Hepatocyte (in vitro differentiated cells): ENCODE results near the gene HOXD8. TPM values are rescaled to one million over a fixed set of nuclear protein-coding genes. Genes with fewer than 3 reads are reported as not detected.

Source experiments
- DNase-seq: peaks from one replicate; pipeline ENCODE4 v3.0.0-alpha.2; 2016; ENCODE audit warnings: low spot score
- H2AFZ ChIP-seq: fragments of 200-600 bp; sonication (generic); 2 replicates; pipeline ENCODE4 v1.6.0; 2016; ENCODE audit warnings: antibody characterized with exemption, mild to moderate bottlenecking
- H3K27ac ChIP-seq: fragments of 200-600 bp; sonication (generic); 2 replicates; pipeline ENCODE4 v1.5.1; 2016; ENCODE audit warnings: mild to moderate bottlenecking
- H3K27me3 ChIP-seq: fragments of 200-600 bp; sonication (generic); 2 replicates; pipeline ENCODE4 v1.6.1; 2016
- H3K36me3 ChIP-seq: fragments of 200-600 bp; sonication (generic); replicated peaks from 2 replicates; pipeline ENCODE4 v1.5.1; 2016; ENCODE audit warnings: low read depth; ENCODE audit not compliant: insufficient read depth
- H3K4me1 ChIP-seq: fragments of 200-600 bp; sonication (generic); 2 replicates; pipeline ENCODE4 v1.5.1; 2016; ENCODE audit warnings: mild to moderate bottlenecking, moderate library complexity; ENCODE audit not compliant: insufficient read depth
- H3K4me2 ChIP-seq: fragments of 200-600 bp; sonication (generic); 2 replicates; pipeline ENCODE4 v1.6.0; 2016
- H3K4me3 ChIP-seq: fragments of 200-600 bp; sonication (generic); 2 replicates; pipeline ENCODE4 v1.5.1; 2016; ENCODE audit warnings: mild to moderate bottlenecking
- H3K79me2 ChIP-seq: fragments of 200-600 bp; sonication (generic); 2 replicates; pipeline ENCODE4 v1.6.0; 2017; ENCODE audit warnings: mild to moderate bottlenecking
- H3K9me2 ChIP-seq: fragments of 200-600 bp; sonication (generic); replicated peaks from 2 replicates; pipeline ENCODE4 v1.6.0; 2017; ENCODE audit warnings: mild to moderate bottlenecking; ENCODE audit not compliant: insufficient read depth
- H3K9me3 ChIP-seq: fragments of 200-600 bp; sonication (generic); 2 replicates; pipeline ENCODE4 v1.5.1; 2016; ENCODE audit warnings: low read depth, mild to moderate bottlenecking
- H4K20me1 ChIP-seq: fragments of 200-600 bp; sonication (generic); 2 replicates; pipeline ENCODE4 v1.6.0; 2016; ENCODE audit warnings: mild to moderate bottlenecking; ENCODE audit not compliant: insufficient read depth, poor library complexity, severe bottlenecking
- CTCF ChIP-seq: fragments of 200-600 bp; sonication (generic); IDR thresholded peaks from 2 replicates; pipeline ENCODE4 v1.5.1; 2016; ENCODE audit warnings: antibody characterized with exemption, mild to moderate bottlenecking; ENCODE audit not compliant: poor library complexity
- EZH2 ChIP-seq: fragments of 200-600 bp; sonication (generic); IDR thresholded peaks from 2 replicates; pipeline ENCODE4 v1.6.1; 2016; ENCODE audit warnings: antibody characterized with exemption, mild to moderate bottlenecking, borderline replicate concordance
- EZH2phosphoT487 ChIP-seq: fragments of 200-600 bp; sonication (generic); IDR thresholded peaks from one replicate; pipeline ENCODE4 v1.6.1; 2018; ENCODE audit warnings: antibody characterized with exemption, mild to moderate bottlenecking, low read depth, moderate library complexity; ENCODE audit not compliant: unreplicated experiment, severe bottlenecking
- WGBS: methylation state at CpG from one replicate; pipeline ENCODE4 v1.1.6; 2016; ENCODE audit warnings: low lambda C conversion rate; ENCODE audit errors: missing lambda C conversion rate; 5-methylcytosine and 5-hydroxymethylcytosine counted together
- polyA plus RNA-seq: library from polyadenylated mRNA; unstranded; fragments of >200 nt; fragmentation: Nextera tagmentation; extraction: Ambion mirVana; gene quantifications from 2 replicates; pipeline ENCODE4 v1.2.1, GENCODE V29; 2016
- total RNA-seq: library from RNA; depleted of rRNA; stranded (reverse); fragments of >200 nt; gene quantifications from 2 replicates; pipeline ENCODE4 v1.2.3, GENCODE V29; 2014

HOXD8 gene
- total and polyA plus RNA-seq, 2 experiments from 2014 or later = 1.3 TPM; not detected in 1

DNA sequence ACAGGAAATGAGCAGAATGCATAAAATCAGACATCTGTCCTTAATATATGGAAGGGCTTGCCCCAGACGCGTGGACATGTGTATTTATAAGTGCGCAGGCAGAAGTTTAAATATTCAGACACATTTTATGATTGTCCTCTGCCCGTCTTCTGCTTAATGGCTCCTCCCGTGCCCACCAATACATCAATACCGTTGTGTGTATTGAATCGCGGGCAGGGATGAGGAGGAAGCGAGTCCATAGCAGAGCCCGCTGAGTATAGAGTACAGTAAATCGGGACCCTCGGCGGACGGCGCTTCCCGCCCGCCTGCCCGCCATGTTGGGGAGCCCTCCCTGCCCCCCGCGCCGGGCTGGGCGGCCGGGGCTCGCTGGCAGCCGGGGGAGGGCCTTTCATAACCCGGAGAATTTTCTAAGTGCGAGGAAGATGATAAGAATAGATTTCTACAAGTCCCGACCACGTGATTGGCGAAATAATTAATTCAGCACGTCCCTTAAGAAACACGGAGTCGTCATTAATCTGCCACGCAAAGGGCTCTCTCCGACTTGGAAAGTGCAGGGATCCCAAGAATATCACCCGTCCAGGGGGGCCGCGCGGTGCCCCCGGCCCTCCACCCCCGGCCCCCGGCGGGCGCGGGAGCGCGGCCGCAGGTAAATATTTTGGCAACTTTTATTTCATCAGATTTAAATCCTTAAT, 27.4 kb downstream of the HOXD8 start, which contains the start of gene HOXD3:
Gene HOXD3 (plus strand): TSS at position 501 of the 692 bp plus-strand sequence. CDS start 11,808 bp downstream, outside the sequence.
- Histone ChIP-seq H3K27ac (no peak within 1 kb of the TSS), H4K20me1 (no peaks in the 10 kb centered on the region), H3K9me2 (no peaks in the 10 kb centered on the region), H3K4me1 (peaks cover 20% of the 10 kb centered on the region), H3K79me2 (no peaks in the 10 kb centered on the region), H3K36me3 (no peaks in the 10 kb centered on the region), H3K9me3 (no peaks in the 10 kb centered on the region), H3K4me2 (peak within 1 kb of the TSS; percentile 68), H3K27me3 (peaks cover 98% of the 10 kb centered on the region), H2AFZ (peak within 1 kb of the TSS; percentile 35), H3K4me3 (no peak within 1 kb of the TSS)
- DNase-seq = no peak
- TF ChIP-seq CTCF = no peak
- TF ChIP-seq EZH2 = no peak
- peak; percentile 73 for TF ChIP-seq EZH2phosphoT487
- WGBS = 6% methylated on average over 47 of the region's 48 CpGs

- Histone ChIP-seq H3K79me2 (no peaks in the 10 kb centered on the region), H3K27me3 (peaks cover 100% of the 10 kb centered on the region), H4K20me1 (no peaks in the 10 kb centered on the region), H3K9me3 (no peaks in the 10 kb centered on the region), H3K36me3 (no peaks in the 10 kb centered on the region), H3K4me1 (peaks cover 23% of the 10 kb centered on the region), H2AFZ (peak overlapping the region; percentile 35), H3K27ac (no peak overlapping the region), H3K4me3 (no peak overlapping the region), H3K4me2 (peak overlapping the region; percentile 68), H3K9me2 (no peaks in the 10 kb centered on the region)
- TF ChIP-seq EZH2phosphoT487 (peak; percentile 84), CTCF (no peak), EZH2 (peak; percentile 99)
- DNase-seq = no peak
- WGBS = 6% methylated on average over 36 of the region's 43 CpGs
Observed at GRCh38 chr2:176157499-176158185, 28.1 kb downstream of the HOXD8 start.

DNA sequence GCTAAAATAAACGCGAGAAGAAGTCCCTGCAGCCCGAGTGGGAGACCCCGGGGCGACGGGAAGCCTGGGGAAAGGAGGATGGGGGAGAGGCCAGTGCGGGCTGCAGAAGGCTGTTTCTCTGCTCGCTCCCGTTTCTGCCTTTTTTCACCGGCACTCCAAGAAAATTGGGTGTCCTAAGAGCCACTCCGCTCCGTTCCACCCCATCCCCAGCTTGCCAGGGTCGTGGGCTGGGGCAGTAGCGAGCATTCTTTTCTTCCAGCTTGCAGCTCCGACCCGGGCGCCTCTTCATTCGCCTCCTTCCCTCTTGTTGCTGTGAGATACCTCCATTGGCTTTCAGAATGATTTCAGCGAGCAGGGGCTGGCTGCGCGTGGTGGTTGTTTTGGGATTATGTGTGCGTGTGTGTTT, 28.7 kb downstream of the HOXD8 start:
- 2% methylated on average over 22 of the region's 22 CpGs for WGBS
- Histone ChIP-seq H3K4me2 (peak overlapping the region; percentile 68), H3K9me3 (no peaks in the 10 kb centered on the region), H3K79me2 (no peaks in the 10 kb centered on the region), H3K4me3 (no peak overlapping the region), H2AFZ (peak overlapping the region; percentile 35), H3K27ac (no peak overlapping the region), H3K4me1 (peaks cover 23% of the 10 kb centered on the region), H4K20me1 (no peaks in the 10 kb centered on the region), H3K36me3 (no peaks in the 10 kb centered on the region), H3K9me2 (no peaks in the 10 kb centered on the region), H3K27me3 (peaks cover 100% of the 10 kb centered on the region)
- TF ChIP-seq EZH2phosphoT487 = peak; percentile 92
- no peak for TF ChIP-seq EZH2
- no peak for TF ChIP-seq CTCF
- DNase-seq = no peak
